Measurements from ENCODE around the gene PLEK.

DNA sequence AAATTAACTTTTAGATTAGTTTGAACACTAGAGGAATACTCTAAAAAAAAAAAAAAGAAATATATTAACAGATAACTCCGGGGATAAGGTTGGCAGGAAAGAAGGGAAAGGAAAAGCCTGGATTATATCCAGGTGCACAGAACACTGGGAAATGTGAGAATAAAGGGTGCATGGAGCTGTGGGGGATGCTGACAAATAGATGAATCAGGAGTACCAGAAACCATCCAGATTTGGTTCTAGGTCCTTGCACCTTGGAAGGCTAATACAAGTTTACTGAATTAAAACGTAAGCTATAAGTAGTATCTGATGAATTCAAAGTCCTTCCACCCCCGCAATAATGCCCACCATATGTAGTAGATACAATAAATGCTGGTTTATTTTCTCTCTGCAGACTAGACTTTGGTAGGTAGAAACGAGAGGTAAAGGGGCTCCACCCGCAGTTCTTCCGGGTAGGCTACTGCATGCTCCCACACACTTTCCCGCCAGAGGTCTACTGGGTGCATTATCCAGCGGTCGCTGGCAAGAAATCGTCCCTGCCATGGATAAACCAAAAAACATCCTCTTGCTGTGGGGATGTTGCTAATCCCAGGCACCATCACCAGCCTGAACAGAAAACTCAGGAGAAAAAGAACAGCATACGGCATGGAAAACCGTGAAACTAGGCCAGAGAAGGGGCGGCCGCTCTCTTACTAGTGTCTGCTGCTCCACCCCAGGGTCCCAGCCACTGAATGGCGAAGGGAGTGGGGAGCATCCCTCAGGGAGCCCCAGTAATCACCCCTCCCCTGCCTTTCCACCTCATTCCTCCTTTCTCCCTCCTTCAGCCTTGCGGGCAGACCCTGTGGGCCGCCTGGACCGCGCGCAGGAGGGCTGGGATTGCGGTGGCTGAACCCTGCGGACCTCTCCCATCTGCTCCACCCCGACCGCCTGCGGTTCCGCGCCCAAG, 46.8 kb upstream of the PLEK start:
- no peak for TF ChIP-seq GABPA (IDR thresholded peaks at IDR 0.05; ENCODE audit: low read depth)
- no peak for TF ChIP-seq CTCF (IDR thresholded peaks at IDR 0.05; ENCODE audit: insufficient read depth, low read length)
- no peak for TF ChIP-seq POLR2AphosphoS5 (IDR thresholded peaks at IDR 0.05; ENCODE audit: low read depth)

All from HL-60 (cell line).